Ascending aorta (tissue), 2 donors: ENCODE results near the gene IGFBP5. TPM values are rescaled to one million over a fixed set of nuclear protein-coding genes. Genes with fewer than 3 reads are reported as not detected.

ENCODE experiments used
- DNase-seq, 2 donors: peaks; one replicate each; pipeline ENCODE4 v3.0.0-alpha.2; 2019; ENCODE audit warnings: low spot score in 2 of 2
- H3K27ac ChIP-seq, 2 donors: fragments of 200-600 bp; sonication (generic); one replicate each; pipeline ENCODE4 v1.5.1; 2016 to 2017; ENCODE audit warnings: mild to moderate bottlenecking in 1 of 2
- H3K27me3 ChIP-seq: fragments of 200-600 bp; sonication (generic); one replicate; pipeline ENCODE4 v1.5.1; 2017
- H3K36me3 ChIP-seq, 2 donors: fragments of 200-600 bp; sonication (generic); one replicate each; pipeline ENCODE4 v1.5.1; 2016
- H3K4me1 ChIP-seq, 2 donors: fragments of 200-600 bp; sonication (generic); one replicate each; pipeline ENCODE4 v1.5.1; 2016 to 2017; ENCODE audit warnings: mild to moderate bottlenecking in 1 of 2
- H3K4me3 ChIP-seq, 2 donors: fragments of 200-600 bp; sonication (generic); one replicate each; pipeline ENCODE4 v1.5.1; 2016 to 2017; ENCODE audit warnings: mild to moderate bottlenecking in 1 of 2
- H3K9me3 ChIP-seq, 2 donors: fragments of 200-600 bp; sonication (generic); one replicate each; pipeline ENCODE4 v1.5.1; 2016
- CTCF ChIP-seq, 3 experiments: fragments of 200-600 bp in 2 of 3; fragments of 450-650 bp in 1 of 3; sonication (generic) in 2 of 3; IDR thresholded peaks; one replicate each; pipeline ENCODE4 v1.5.1; 2016 to 2019; ENCODE audit warnings: antibody characterized with exemption in 3 of 3, mild to moderate bottlenecking in 1 of 3, moderate library complexity in 1 of 3
- intact Hi-C: fragments of 100-400 bp; cut with DNase I; formaldehyde crosslinking; loops from one replicate; pipeline ENCODE4 v1.15.1; 2023
- total RNA-seq: library from RNA; depleted of rRNA; stranded (reverse); fragments of >200 nt; gene quantifications from one replicate; pipeline ENCODE4 v1.1.0, GENCODE V29; 2016

Gene IGFBP5
- total RNA-seq, 1 donor from 2014 or later = 1,280 TPM

GRCh38 chr2:216694082-216694825 lies 1.1 kb downstream of the IGFBP5 start:
- Histone ChIP-seq H3K9me3 (no peaks in the 10 kb centered on the region), H3K27ac (peak overlapping the region; percentile 87 to 93), H3K36me3 (no peaks in the 10 kb centered on the region), H3K4me3 (peak overlapping the region; percentile 58 to 89), H3K4me1 (peaks cover 11 to 42% of the 10 kb centered on the region in 2 donors), H3K27me3 (no peaks in the 10 kb centered on the region)
- intact Hi-C loops = loop anchor here (5.0 to 10.0 kb wide), 2 partner anchors 741 to 958 kb away; no protein-coding TSS in a partner anchor
- no peak for TF ChIP-seq CTCF (IDR thresholded peaks at IDR 0.05)
- peak in 1 of 2 donors; percentile 84 for DNase-seq

GRCh38 chr2:216693414-216694080 lies 1.8 kb downstream of the IGFBP5 start:
- no peak for DNase-seq
- TF ChIP-seq CTCF (IDR thresholded peaks at IDR 0.05) = no peak
- H3K27ac ChIP-seq = peak overlapping the region; percentile 87 to 93
- peak overlapping the region; percentile 58 to 89 for H3K4me3 ChIP-seq
- H3K9me3 ChIP-seq = no peaks in the 10 kb centered on the region
- H3K36me3 ChIP-seq = peaks cover 0 to 6% of the 10 kb centered on the region in 2 donors
- H3K4me1 ChIP-seq = peaks cover 17 to 48% of the 10 kb centered on the region in 2 donors
- H3K27me3 ChIP-seq = no peaks in the 10 kb centered on the region
- intact Hi-C loops = loop anchor here (2.0 to 10.0 kb wide), 3 partner anchors 411 to 959 kb away; no protein-coding TSS in a partner anchor

GRCh38 chr2:216692636-216693413 lies 2.5 kb downstream of the IGFBP5 start:
- Histone ChIP-seq H3K27ac (peak overlapping the region; percentile 87 to 93), H3K9me3 (no peaks in the 10 kb centered on the region), H3K27me3 (no peaks in the 10 kb centered on the region), H3K4me3 (peak overlapping the region; percentile 58 to 89), H3K4me1 (peaks cover 20 to 49% of the 10 kb centered on the region in 2 donors), H3K36me3 (peaks cover 0 to 6% of the 10 kb centered on the region in 2 donors)
- intact Hi-C loops = loop anchor here (2.0 to 10.0 kb wide), 3 partner anchors 412 to 959 kb away; no protein-coding TSS in a partner anchor
- DNase-seq = peak; percentile 64 to 93
- TF ChIP-seq CTCF (IDR thresholded peaks at IDR 0.05) = no peak

- intact Hi-C loops = loop anchor here (5.0 to 10.0 kb wide), 2 partner anchors 744 to 961 kb away; no protein-coding TSS in a partner anchor
- peak overlapping the region; percentile 58 to 89 for H3K4me3 ChIP-seq
- peak in 1 of 2 donors; percentile 93 for DNase-seq
- H3K27me3 ChIP-seq = no peaks in the 10 kb centered on the region
- H3K4me1 ChIP-seq = peaks cover 22 to 59% of the 10 kb centered on the region in 2 donors
- H3K36me3 ChIP-seq = peaks cover 5 to 6% of the 10 kb centered on the region in 2 donors
- H3K27ac ChIP-seq = peak overlapping the region; percentile 87 to 93
- no peaks in the 10 kb centered on the region for H3K9me3 ChIP-seq
- TF ChIP-seq CTCF (IDR thresholded peaks at IDR 0.05) = no peak
Measured at GRCh38 chr2:216690853-216691741, 4.3 kb downstream of the IGFBP5 start.
